ENCODE results near the gene LUZP1. TPM values are rescaled to one million over a fixed set of nuclear protein-coding genes. Genes with fewer than 3 reads are reported as not detected.

The LUZP1 gene
- total and polyA plus RNA-seq, 8 donors = 1.7 to 15.2 (median 6.1) TPM

GRCh38 chr1:23037081-23037740 is 131.4 kb downstream of the LUZP1 start:
- no peaks in the 10 kb centered on the region for H3K36me3 ChIP-seq
- WGBS, 2 donors = 93 to 97% methylated on average over 4 of the region's 4 CpGs
- ATAC-seq (no peak), FAIRE-seq (no peak), DNase-seq (no peak)
- intact Hi-C loops (cut with DNase I) = no loop called here
- TF ChIP-seq CTCF (IDR thresholded peaks at IDR 0.05) = no peak
- H3K4me3 ChIP-seq = no peak overlapping the region
- H3K27me3 ChIP-seq = no peaks in the 10 kb centered on the region
- H3K9me3 ChIP-seq = no peaks in the 10 kb centered on the region
- H3K4me1 ChIP-seq = peaks cover 0 to 5% (median 4%) of the 10 kb centered on the region in 3 donors
- no peak overlapping the region for H3K27ac ChIP-seq

- no peak for TF ChIP-seq CTCF (IDR thresholded peaks at IDR 0.05)
- intact Hi-C loops (cut with DNase I) = no loop called here
- 84 to 95% methylated on average over 2 of the region's 2 CpGs for WGBS, 2 donors
- Histone ChIP-seq H3K4me1 (peaks cover 0 to 5% (median 4%) of the 10 kb centered on the region in 3 donors), H3K27me3 (no peaks in the 10 kb centered on the region), H3K36me3 (no peaks in the 10 kb centered on the region), H3K4me3 (no peak overlapping the region), H3K9me3 (no peaks in the 10 kb centered on the region), H3K27ac (no peak overlapping the region)
- DNase-seq (no peak), ATAC-seq (no peak), FAIRE-seq (no peak)
These were observed 132.7 kb downstream of the LUZP1 start for GRCh38 chr1:23035823-23036452.

Small RNAs within 50 kb of the gene (microRNA-seq; reads per million reads assigned to microRNA genes)
- gene MIR3115 (0.77 to 0.88 reads per million in 2 donors), gene MIR4419A (0 reads per million in 2 donors)

Other genes starting within 250 kb of the LUZP1 start
- not detected for gene LACTBL1, start 196.0 kb downstream of the LUZP1 start, total RNA-seq
- not detected for gene LACTBL1, start 196.0 kb downstream of the LUZP1 start, polyA plus RNA-seq
- not detected for gene TEX46, start 153.0 kb downstream of the LUZP1 start, total RNA-seq
- gene TEX46, start 153.0 kb downstream of the LUZP1 start, polyA plus RNA-seq = not detected
- 10 to 100 TPM; 20.6 to 31.9 (median 22.9) TPM for gene KDM1A, start 149.4 kb downstream of the LUZP1 start, total RNA-seq
- gene KDM1A, start 149.4 kb downstream of the LUZP1 start, polyA plus RNA-seq = 10 to 100 TPM; 13.7 to 30.0 TPM
- under 1 TPM in 4 of 6 donors, not detected in 2; 0.06 to 0.23 (median 0.20) TPM for gene HTR1D, start 48.6 kb upstream of the LUZP1 start, total RNA-seq
- gene HTR1D, start 48.6 kb upstream of the LUZP1 start, polyA plus RNA-seq = under 1 TPM; 0.14 to 0.15 TPM
- 10 to 100 TPM; 27.6 to 57.8 (median 46.7) TPM for gene HNRNPR, start 175.4 kb upstream of the LUZP1 start, total RNA-seq
- 10 to 100 TPM; 30.8 to 46.7 TPM for gene HNRNPR, start 175.4 kb upstream of the LUZP1 start, polyA plus RNA-seq
- 10 to 100 TPM in 1 of 6 donors, 1 to 10 TPM in 5; 3.7 to 11.8 (median 4.5) TPM for gene ZNF436, start 201.0 kb upstream of the LUZP1 start, total RNA-seq
- gene ZNF436, start 201.0 kb upstream of the LUZP1 start, polyA plus RNA-seq = 1 to 10 TPM; 2.1 to 3.9 TPM